ENCODE results near the gene HPX.
"Not testable (repeated sequence)": the region's sequence is repeated elsewhere in the genome, so short reads cannot be mapped to it uniquely, and the experiment has no call there.

HPX gene

GRCh38 chr11:6393989-6394670 lies 46.7 kb downstream of the HPX start:
- ATAC-seq: no peak
- Mint-ChIP-seq H3K36me3 (peaks cover 18% of the 10 kb centered on the region), H3K27me3 (no peaks in the 10 kb centered on the region), H3K27ac (no peak overlapping the region), H3K4me1 (peaks cover 40% of the 10 kb centered on the region), H3K4me3 (no peak overlapping the region), H3K9me3 (no peaks in the 10 kb centered on the region)

DNA sequence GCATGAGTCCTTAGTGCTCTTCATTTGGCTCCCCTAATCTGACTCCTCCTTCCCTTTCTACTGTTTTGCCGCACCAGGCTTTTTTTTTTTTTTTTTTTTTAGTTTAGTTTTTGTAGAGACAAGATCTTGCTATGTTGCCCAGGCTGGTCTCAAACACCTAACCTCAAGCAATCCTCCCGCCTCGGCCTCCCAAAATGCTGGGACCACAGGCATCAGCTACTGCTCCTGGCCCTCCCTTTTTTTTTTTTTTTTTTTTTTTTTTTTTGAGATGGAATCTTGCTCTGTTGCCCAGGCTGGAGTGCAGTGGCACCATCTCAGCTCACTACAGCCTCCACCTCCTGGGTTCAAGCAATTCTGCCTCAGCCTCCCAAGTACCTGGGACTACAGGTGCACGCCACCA lies 48.5 kb downstream of the HPX start:
- not testable (repeated sequence) for H3K27ac Mint-ChIP-seq, H3K4me3 Mint-ChIP-seq, H3K9me3 Mint-ChIP-seq, H3K27me3 Mint-ChIP-seq, ATAC-seq
- H3K36me3 Mint-ChIP-seq: peaks cover 18% of the 10 kb centered on the region
- peaks cover 42% of the 10 kb centered on the region for H3K4me1 Mint-ChIP-seq

GRCh38 chr11:6391537-6392134 lies 49.2 kb downstream of the HPX start:
- H3K4me3 Mint-ChIP-seq: peak overlapping the region; percentile 85
- H3K9me3 Mint-ChIP-seq: no peaks in the 10 kb centered on the region
- peaks cover 42% of the 10 kb centered on the region for H3K4me1 Mint-ChIP-seq
- H3K27ac Mint-ChIP-seq: no peak overlapping the region
- no peak for ATAC-seq
- no peaks in the 10 kb centered on the region for H3K27me3 Mint-ChIP-seq
- H3K36me3 Mint-ChIP-seq: peaks cover 18% of the 10 kb centered on the region

- peaks cover 11% of the 10 kb centered on the region for H3K36me3 Mint-ChIP-seq
- no peaks in the 10 kb centered on the region for H3K27me3 Mint-ChIP-seq
- H3K4me1 Mint-ChIP-seq: peaks cover 37% of the 10 kb centered on the region
- H3K27ac Mint-ChIP-seq: peak overlapping the region; percentile 89
- peak overlapping the region; percentile 85 for H3K4me3 Mint-ChIP-seq
- H3K9me3 Mint-ChIP-seq: no peaks in the 10 kb centered on the region
- no peak for ATAC-seq
Measured at GRCh38 chr11:6390718-6391469, 49.9 kb downstream of the HPX start.

GRCh38 chr11:6389905-6390717 lies 50.7 kb downstream of the HPX start, which contains the start of gene SMPD1:
TSS of gene SMPD1 (plus strand) at chr11:6390474. CDS start at chr11:6390599, 125 bp downstream.
- H3K4me1 Mint-ChIP-seq: peaks cover 37% of the 10 kb centered on the region
- ATAC-seq: peak; percentile 97

DNA sequence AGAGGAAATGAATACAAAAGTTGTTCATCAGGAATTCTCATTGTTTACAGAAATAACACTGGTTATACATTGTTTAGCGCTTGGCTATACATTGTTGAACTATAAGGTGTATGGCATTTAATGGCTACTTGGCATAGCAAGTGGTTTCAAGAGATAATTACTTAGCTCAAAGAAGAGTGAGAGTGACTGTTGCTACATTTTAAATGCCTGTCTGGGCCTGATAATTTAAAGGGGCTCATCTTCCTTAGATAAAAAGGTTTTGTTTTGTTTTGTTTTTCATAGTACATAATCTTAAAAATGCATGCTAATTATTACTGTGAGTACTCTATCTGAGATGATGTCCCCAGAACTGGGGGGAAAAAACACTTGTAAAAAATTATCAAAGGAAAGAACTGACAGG lies 52.0 kb downstream of the HPX start:
- no peaks in the 10 kb centered on the region for H3K9me3 Mint-ChIP-seq
- peaks cover 10% of the 10 kb centered on the region for H3K36me3 Mint-ChIP-seq
- no peaks in the 10 kb centered on the region for H3K27me3 Mint-ChIP-seq
- no peak overlapping the region for H3K4me3 Mint-ChIP-seq
- no peak for ATAC-seq
- H3K27ac Mint-ChIP-seq: peak overlapping the region; percentile 89
- H3K4me1 Mint-ChIP-seq: peaks cover 37% of the 10 kb centered on the region

More at GRCh38 chr11:6389905-6390717, 50.7 kb downstream of the HPX start, which contains the start of gene SMPD1:
- Mint-ChIP-seq H3K27me3 (no peaks in the 10 kb centered on the region), H3K4me3 (peak within 1 kb of the TSS; percentile 85), H3K27ac (peak within 1 kb of the TSS; percentile 89), H3K9me3 (no peaks in the 10 kb centered on the region), H3K36me3 (peaks cover 10% of the 10 kb centered on the region)

- Mint-ChIP-seq H3K4me3 (no peak overlapping the region), H3K27ac (peak overlapping the region; percentile 89), H3K4me1 (peaks cover 33% of the 10 kb centered on the region), H3K27me3 (no peaks in the 10 kb centered on the region), H3K9me3 (no peaks in the 10 kb centered on the region), H3K36me3 (peaks cover 5% of the 10 kb centered on the region)
- no peak for ATAC-seq
Measured at GRCh38 chr11:6387811-6388599, 52.8 kb downstream of the HPX start.

GRCh38 chr11:6385046-6385777 lies 55.6 kb downstream of the HPX start:
- H3K27ac Mint-ChIP-seq: no peak overlapping the region
- H3K9me3 Mint-ChIP-seq: no peaks in the 10 kb centered on the region
- H3K4me1 Mint-ChIP-seq: peaks cover 12% of the 10 kb centered on the region
- no peak overlapping the region for H3K4me3 Mint-ChIP-seq
- no peak for ATAC-seq
- no peaks in the 10 kb centered on the region for H3K36me3 Mint-ChIP-seq
- H3K27me3 Mint-ChIP-seq: no peaks in the 10 kb centered on the region
